HPDE6-E6E7 (cell line): ENCODE results near the gene ZNF469.
"Not testable (repeated sequence)": the region's sequence is repeated elsewhere in the genome, so short reads cannot be mapped to it uniquely, and the experiment has no call there.

Experiments
- DNase-seq: peaks from one replicate; pipeline ENCODE4 v3.0.0; 2011; ENCODE audit warnings: missing footprints; ENCODE audit errors: extremely low spot score

The ZNF469 gene

DNA sequence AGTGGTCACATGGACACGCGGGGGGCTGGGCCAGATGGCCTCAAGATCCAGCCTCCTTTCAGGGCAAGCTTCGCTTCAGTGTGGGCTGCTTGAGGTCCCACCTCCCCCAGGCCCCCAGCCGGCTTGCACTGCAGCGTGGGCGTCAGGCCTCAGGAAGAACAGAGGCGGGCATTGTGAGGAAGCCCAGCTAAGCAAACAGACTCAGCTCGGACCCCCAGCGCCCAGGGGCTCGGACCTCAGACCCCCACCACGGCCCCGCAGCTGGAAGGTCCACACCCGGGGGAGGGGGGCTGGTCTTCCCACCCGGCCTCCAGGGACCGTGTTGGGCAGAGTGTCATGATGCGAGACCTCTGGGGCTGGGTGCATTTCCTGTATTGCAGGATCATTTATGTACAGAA lies 24.7 kb upstream of the ZNF469 start:
- no peak for DNase-seq

DNA sequence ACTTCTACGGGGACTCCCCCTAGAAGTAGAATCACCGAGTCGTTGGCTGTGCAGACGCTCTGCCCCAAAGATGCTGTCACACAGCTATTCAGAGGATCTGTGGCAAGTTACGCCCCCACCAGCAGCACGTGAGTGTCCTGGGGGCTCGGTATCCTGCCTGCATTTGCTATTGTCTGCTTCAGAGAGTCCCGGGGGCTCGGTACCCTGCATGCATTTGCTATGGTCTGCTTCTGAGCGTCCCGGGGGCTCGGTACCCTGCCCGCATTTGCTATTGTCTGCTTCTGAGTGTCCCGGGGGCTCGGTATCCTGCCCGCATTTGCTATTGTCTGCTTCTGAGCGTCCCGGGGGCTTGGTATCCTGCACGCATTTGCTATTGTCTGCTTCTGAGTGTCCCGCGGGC lies 23.8 kb upstream of the ZNF469 start:
- no peak for DNase-seq

DNA sequence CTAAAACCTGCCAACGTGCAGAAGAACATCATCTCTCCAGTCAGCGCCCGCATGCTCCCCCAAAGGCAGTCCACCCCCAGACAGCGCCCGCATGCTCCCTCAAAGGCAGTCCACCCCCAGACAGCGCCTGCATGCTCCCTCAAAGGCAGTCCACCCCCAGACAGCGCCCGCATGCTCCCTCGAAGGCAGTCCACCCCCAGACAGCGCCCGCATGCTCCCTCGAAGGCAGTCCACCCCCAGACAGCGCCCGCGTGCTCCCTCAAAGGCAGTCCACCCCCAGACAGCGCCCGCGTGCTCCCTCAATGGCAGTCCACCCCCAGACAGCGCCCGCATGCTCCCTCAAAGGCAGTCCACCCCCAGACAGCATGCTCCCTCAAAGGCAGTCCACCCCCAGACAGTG lies 22.4 kb upstream of the ZNF469 start:
- not testable (repeated sequence) for DNase-seq

DNA sequence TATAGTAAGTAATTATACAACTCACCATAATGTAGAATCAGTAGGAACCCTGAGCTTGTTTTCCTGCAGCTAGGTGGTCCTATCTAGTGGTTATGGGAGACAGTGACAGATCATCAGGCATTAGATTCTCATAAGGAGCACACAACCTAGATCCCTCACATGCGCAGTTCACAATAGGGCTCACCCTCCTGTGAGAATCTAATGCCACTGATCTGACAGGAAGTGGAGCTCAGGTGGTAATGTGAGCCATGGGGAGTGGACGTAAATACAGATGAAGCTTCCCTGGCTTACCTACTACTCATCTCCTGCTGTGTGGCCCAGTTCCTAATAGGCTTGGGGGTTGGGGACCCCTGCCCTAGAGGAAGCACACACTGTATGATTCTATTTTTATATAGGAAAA lies 21.8 kb upstream of the ZNF469 start:
- no peak for DNase-seq

DNA sequence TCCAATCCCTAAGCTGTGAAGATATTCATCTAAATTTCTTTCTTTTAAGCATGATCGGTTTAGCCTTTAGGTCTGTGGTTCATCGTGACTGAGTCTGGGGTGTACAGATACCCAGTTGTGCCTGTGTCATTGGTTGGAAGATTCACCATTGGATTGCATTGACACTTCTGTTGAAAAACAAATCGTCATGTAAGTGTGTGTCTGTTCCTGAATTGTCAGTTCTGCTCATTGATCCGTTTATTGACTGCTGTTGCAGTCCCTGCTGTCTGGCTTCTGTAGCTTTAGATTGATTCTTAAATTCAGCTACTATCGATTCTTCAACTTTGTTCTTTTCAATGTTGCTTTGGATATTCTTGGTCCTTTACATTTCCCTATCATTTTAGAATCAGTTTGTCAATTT lies 21.0 kb upstream of the ZNF469 start:
- no peak for DNase-seq

DNA sequence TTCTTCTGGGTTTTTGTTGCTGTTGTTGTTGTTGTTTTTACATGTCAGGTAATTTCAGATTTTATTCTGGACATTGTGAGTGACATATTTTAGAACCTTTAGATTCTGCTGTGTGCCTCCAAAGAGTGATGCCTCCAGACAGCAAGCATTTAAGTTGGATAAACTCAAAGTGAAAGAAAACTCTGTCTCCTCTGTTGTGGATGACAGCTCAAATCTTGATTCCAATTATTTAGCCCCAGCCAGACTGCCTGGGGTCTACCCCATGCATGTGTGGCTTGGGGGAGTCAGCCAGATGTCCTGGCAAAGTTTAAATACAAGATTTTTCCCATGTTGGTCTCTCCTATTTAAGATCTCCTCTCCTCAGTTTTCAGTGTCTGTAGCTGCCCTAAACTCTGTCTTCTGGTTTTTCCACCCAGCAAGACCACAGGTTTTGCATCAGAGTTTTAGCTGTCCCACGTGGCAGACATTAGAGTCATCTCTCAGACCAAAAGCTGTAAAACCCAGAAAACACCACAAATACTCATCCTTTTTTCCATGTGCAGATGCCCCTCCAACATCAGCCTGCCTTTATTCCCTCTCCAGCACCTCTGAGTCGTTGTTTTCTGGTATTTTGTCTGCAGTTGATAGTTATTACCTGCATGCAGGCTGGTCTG lies 19.4 kb upstream of the ZNF469 start:
- DNase-seq: no peak

DNA sequence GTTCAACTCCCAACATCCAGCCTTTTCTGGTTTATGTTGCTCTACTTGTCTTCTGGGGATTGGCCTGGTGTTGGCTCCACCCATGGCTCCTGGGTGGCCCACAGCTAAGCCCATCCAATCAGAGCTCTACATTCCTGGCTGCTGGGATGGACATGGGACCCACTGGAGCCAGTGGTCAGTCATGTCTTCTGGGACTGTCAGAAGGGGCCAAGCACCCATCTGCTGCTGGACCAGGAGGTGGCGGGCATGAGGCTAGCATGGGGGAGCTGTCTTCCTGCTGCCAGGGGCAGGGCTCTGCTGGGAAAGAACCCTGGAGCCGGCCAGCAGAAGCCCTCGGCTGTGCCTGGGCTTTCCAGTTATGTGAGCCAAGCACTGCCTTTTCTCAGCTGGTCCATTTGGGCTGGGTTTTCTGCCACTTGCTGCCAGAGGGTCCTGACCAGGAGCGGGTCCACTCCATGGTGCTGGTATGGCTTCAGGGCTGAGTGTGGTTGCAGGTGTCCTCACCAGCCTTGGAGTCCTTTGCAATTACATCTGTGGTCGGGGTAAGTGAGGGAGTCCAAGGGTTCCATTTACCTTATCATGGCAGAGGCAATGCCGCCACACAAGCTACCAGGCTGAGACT lies 17.4 kb upstream of the ZNF469 start:
- DNase-seq: no peak

DNA sequence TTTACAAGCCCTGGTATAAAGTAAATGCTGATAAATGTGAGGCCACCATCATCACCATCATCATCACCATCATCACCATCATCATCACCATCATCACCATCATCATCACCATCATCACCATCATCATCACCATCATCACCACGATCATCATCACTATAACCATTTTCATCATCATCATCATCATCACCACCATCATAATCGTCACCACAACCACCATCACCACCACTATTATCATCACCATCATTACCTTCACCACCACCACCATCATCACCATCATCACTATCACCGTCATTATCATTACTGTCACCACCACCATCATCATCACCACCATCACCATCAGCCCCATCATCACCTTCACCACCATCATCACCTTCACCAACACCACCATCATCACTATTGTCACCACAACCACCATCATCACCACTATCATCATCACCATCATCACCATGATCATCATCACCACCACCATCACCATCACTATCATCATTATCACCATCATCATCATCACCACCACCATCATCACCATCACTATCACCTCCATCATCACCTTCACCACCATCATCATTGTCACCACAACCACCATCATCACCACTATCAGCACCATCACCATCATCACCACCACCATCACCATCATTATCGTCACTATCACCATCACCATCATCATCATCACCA lies 16.6 kb upstream of the ZNF469 start:
- no peak for DNase-seq

DNA sequence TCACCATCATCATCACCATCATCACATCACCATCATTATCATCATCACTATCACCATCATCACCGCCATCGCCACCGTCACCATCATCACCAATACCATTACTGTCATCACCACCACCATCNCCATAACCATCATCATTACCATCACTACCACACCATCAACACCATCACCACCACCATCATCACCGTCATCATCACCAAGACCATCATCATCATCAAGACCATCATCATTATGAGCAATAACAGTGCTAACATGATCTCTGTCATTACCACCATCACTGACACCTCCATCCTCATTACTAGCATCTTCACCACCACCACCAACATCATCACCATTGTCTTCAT lies 16.1 kb upstream of the ZNF469 start:
- no peak for DNase-seq

DNA sequence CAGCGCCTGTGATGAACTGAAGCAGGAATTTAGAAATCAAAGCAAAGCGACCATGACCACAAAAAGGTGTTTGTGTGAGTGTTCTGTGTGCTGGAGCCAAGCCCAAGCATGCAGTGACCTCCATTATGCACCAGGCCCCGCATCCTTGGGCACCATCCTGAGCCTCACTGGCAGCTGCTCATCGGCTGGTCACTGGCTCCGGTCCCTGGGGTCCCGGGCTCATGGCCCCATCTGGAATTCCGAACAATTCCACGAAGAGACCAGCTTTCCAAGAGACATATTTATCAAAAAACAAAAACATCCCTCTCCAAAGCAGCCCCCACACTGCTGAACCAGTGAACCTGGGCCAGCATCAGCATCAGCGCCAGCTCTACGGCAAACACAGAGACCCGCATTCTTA lies 15.2 kb upstream of the ZNF469 start:
- no peak for DNase-seq

DNA sequence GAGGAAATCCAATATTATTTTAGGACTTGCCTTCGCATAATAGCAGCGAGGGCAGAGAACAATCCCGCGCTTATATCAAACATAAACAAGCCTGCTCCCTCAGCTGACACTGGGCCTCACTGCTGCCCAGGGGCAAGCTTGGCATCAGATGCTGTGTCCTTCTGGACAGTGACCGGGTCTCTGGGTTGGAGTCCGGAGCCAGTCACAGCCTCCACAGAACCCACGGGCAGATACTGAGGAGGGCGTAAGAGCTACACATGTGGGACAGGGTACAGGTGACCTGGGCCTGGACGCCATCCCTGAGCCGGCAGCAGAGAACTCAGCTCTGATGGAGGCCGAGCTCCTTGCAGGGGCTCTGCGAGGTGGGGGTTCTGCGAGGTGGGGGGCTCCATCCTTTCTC lies 14.7 kb upstream of the ZNF469 start:
- DNase-seq: no peak

DNA sequence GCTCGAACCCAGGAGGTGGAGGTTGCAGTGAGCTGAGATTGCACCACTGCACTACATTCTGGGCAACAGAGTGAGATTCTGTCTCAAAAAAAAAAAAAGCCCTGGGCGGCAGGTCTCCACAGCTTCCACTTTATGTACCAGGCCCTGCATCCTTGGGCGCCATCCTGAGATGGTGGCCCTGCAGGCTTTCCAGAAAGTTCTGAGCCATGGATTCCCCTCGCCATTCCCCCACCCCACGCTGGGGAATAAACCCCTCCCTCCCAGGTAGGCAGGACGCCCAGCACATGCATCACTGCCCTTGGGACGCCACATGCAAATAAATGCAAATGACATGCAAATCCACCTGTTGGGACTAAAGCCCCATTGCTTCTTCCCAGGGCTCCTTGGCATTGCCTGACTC lies 13.8 kb upstream of the ZNF469 start:
- no peak for DNase-seq

DNA sequence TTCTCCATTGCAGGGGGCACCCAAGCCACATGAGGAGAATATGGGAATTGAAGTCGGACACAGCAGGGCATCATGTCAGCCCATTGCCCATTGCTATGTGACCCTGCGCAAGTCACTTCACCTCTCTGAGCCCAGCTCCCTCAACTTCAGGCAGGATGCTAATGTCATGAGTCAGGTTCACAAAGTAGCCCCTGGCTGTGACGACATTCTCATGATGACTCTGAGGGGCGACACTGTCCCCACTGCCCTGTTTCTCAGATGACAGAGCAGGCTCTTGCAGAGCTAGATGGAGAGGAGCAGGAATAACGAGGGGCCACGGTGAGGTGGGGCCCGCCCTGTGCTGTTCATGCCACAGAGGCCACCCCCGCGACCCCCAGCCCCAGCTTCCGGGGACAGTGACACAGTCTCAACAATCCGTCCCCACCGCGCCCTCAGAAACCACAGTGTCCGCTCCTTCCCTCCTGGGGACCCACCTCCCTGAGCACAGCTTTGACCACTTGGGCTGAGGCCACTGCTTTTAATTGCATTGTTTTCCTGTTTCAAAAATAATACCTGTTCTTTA lies 13.2 kb upstream of the ZNF469 start:
- no peak for DNase-seq

DNA sequence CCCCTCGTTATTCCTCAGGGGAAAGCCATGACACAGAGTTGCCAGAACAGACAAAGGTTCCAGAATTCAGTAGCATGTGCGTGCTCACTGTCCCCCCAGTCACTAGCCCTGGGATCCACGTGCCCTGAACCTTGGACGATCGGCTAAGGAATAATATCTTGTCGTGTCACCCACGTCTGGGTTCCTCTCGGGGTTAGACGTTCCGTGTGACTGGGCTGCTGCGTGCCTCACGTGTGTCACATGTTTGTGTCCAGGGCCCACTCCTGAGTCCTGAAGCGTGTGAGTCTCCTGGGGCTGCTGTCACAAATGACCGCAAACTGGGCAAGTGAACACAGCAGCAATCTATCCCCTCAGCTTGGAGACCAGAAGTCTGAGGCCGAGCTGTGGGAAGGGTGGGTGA lies 12.4 kb upstream of the ZNF469 start:
- no peak for DNase-seq

DNA sequence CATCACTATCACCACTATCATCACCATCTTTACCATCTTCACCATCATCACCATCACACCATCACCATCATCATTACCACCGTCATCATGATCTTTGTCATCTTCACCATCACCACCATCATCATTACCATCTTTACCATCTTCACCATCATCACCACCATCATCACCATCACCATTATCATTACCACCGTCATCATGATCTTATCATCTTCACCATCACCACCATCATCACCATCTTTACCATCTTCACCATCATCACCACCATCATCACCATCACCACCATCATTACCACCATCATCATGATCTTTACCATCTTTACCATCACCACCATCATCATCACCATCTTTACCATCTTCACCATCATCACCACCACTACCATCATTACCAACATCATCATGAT lies 10.2 kb upstream of the ZNF469 start:
- DNase-seq: no peak

DNA sequence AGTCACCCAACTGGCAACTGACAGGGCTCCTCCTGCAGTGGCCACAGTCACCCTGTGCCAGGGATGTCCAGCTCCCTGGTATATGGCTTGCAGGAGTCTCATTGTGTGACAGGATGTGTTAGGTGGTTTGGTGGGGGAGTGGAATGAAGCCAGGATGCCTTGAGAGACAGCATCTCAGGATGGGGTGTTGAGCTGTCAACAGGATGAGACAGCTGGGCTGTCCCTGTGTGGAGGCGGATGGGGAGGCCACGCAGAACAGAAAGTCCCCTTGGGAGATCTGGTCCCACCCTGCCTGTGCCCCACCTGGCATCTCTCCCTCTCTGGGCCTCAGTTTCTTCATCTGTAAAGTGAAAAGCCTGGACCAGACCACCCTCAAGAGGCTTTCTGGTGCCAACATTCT lies 9.5 kb upstream of the ZNF469 start:
- DNase-seq: no peak

DNA sequence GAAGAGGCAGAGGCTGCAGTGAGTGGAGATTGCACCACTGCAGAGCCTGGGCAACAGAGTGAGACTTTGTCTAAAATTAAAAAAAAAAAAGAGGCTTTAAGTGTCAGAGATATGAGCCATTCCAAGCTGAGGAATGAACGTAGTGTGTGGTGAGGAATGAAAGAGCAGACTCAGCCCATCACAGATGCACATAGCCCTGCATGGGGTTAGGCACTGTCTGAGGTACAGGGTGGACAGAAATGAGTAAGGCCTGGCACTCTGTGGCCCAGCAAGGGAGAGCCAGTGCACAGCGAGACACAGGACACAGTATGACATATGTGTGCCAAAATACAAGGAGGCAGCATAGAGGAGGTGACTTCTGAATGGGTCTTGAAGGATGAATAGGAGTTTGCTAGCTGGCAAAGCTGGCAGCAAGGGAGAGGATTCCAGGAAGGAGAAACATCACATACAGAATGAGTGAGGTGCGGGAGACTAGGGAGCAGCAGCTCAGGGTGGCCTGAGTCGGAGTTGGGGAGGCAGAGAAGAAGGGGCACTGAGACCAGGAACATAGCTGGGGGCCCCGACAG lies 8.7 kb upstream of the ZNF469 start:
- no peak for DNase-seq

DNA sequence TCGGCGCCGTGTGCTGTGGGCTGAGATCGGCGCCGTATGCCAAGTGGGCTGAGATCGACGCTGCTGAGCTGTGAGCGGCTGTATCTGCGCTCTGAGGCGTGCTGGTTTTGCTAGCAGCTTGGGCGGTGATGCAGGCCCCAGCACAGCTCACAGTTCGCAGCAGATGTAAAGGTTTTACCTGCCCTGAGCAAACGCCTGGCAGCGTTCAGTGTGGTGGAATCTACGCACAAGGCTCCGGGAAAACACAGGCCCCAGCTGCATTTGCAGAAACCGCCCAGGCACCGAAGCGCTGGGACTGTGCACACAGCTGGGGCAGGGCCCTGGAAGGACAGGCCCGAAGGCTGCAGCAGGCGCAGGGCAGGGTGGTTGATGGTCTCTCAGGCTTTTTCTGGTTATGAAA lies 8.0 kb upstream of the ZNF469 start:
- no peak for DNase-seq

DNA sequence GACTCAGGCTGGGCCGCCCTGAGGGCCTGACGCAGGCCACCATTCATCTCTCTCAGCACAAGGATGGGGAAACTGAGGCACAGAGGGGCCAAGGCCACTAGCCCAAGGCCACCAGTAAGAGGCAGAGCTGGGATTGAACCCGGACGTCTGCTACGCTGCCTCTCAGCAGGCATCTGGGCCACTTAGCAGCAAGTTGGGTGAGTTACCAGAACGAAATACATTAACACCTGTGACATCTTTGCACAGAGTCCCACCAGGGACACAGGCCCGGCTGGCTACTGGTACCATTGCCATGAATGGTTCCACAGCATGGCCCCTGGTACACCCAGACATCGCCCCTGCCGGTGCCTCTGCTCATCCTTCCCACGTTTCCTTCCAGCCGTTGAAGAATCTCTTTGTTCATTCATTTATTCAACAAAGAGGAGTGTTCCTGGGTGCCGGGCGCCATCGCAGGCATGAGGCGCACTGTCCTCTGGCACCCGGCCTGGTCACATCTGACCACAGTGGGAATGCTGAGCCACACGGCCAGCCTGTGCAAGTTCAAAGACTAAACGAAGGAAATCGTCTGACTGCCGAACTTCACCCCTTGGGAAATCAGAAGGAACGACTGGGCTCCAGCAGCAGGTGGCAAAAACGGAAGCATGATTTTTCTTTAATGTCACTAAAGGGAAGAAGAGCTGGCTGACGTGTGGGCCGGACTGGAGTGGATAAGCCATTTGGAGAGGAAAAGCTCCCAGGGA lies 7.4 kb upstream of the ZNF469 start:
- DNase-seq: no peak

DNA sequence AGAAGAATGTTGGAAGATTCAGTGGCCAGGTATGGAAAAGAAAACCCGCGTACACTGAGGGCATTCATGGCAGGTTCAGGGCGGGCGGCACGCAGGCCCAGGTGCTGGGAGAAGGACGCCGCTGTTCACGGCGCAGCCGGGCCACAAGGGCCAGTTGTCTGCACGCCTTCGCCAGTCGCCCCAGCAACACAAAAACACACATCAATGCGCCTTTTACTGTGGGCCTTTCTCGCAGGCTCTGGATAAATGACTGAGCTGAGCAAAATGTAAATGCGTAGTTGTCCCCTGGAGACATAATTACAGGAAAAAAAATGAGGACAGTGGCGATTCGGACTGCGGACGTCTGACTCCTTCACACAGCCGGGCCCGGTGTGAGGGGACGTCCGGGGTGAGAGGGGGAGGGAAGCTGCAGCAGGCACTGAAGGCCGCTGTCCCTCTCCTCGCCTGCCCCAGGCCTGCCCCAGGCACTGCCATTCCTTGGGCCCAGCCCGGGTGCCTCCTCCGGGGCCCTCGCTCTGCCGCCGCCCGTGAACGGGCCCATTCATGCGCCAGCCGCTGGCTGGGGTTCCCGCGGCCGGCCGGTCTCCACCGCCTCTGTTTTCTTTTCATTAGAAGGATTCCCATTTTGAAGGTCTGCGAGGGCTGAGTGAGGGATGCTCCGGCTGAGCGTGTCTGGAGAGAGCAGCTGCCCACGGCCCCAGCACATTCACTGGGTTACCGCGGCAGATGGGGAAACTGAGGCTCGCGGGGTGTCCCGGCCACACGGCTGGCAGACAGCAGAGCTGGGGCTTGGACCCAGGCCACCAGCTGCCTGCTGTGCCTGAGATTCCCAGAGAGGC lies 6.5 kb upstream of the ZNF469 start:
- DNase-seq: no peak
